ENCODE results near the gene TXNRD1.

Gene TXNRD1

GRCh38 chr12:104376650-104377513 is 161.3 kb downstream of the TXNRD1 start:
- TF ChIP-seq CTCF (IDR thresholded peaks at IDR 0.05): no peak

GRCh38 chr12:104377514-104377812 is 161.9 kb downstream of the TXNRD1 start:
- TF ChIP-seq CTCF (IDR thresholded peaks at IDR 0.05): no peak

- no peak for TF ChIP-seq CTCF (IDR thresholded peaks at IDR 0.05)
Observed at GRCh38 chr12:104378427-104378826, 162.8 kb downstream of the TXNRD1 start.

- TF ChIP-seq CTCF (IDR thresholded peaks at IDR 0.05): no peak
Observed at GRCh38 chr12:104381341-104381730, 165.8 kb downstream of the TXNRD1 start.

- TF ChIP-seq CTCF (IDR thresholded peaks at IDR 0.05): peak; percentile 88
Observed at GRCh38 chr12:104381731-104382480, 166.3 kb downstream of the TXNRD1 start.

GRCh38 chr12:104384141-104384880 is 168.7 kb downstream of the TXNRD1 start:
- TF ChIP-seq CTCF (IDR thresholded peaks at IDR 0.05): no peak

GRCh38 chr12:104385510-104385909 is 169.9 kb downstream of the TXNRD1 start:
- no peak for TF ChIP-seq CTCF (IDR thresholded peaks at IDR 0.05)
